Measurements from ENCODE around the gene JAG2. TPM values are rescaled to one million over a fixed set of nuclear protein-coding genes. Genes with fewer than 3 reads are reported as not detected.
A peak's percentile ranks its signal among the peaks of the same experiment; 100 is the strongest.

Gene JAG2
- total RNA-seq, 1 experiment from 2014 or later: 12.2 TPM

DNA sequence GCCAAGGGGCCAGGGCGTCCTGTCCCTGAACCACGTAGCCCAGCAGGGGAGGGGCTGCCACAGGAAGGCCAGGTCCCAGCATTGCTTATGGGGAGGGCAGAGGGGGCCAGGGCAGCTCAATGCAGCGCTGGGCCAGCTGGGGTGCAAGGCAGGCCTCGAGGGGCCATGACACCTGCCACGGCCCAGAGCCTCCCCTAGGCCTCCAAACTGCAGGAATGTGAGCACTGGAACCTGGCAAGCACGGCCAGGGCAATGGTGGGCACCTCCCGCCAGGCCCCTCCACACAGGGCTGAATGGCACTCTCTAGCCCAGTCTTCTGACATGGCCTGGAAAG lies 70.8 kb downstream of the JAG2 start:
- Mint-ChIP-seq H3K27me3 (ENCODE audit: low read depth) (peaks cover 51% of the 10 kb centered on the region), H3K4me3 (no peak overlapping the region), H3K27ac (no peak overlapping the region), H3K9me3 (peaks cover 32% of the 10 kb centered on the region), H3K36me3 (peaks cover 19% of the 10 kb centered on the region), H3K4me1 (peaks cover 6% of the 10 kb centered on the region; the same call in 1 of the 2 replicates)
- ATAC-seq (no peak), DNase-seq (ENCODE audit: low spot score) (no peak)
- ChIA-PET CTCF (no interaction called here), POLR2A (no interaction called here)
- TF ChIP-seq FOXJ3 (CRISPR knock-in tag; IDR thresholded peaks at IDR 0.05; ENCODE audit: borderline replicate concordance) (no peak), HMGA2 (CRISPR knock-in tag; IDR thresholded peaks at IDR 0.05) (no peak)

GRCh38 chr14:105096206-105096875 lies 72.2 kb downstream of the JAG2 start:
- ChIA-PET POLR2A (no interaction called here), CTCF (interaction anchor here (0.6 to 1.2 kb wide), 2 partner anchors 11 to 86 kb away, joined by 3 to 4 read pairs; no protein-coding TSS in a partner anchor)
- no peak for ATAC-seq
- Mint-ChIP-seq H3K27ac (no peak overlapping the region), H3K27me3 (ENCODE audit: low read depth) (peaks cover 54% of the 10 kb centered on the region), H3K36me3 (peaks cover 16% of the 10 kb centered on the region), H3K4me1 (peaks cover 11% of the 10 kb centered on the region; the same call in 1 of the 2 replicates), H3K4me3 (no peak overlapping the region), H3K9me3 (peaks cover 27% of the 10 kb centered on the region)
- no peak for DNase-seq (ENCODE audit: low spot score)
- no peak for TF ChIP-seq CDX4 (CRISPR knock-in tag; IDR thresholded peaks at IDR 0.05; ENCODE audit: borderline replicate concordance)
- TF ChIP-seq NR1H2 (CRISPR knock-in tag; IDR thresholded peaks at IDR 0.05): no peak

- ChIA-PET CTCF (interaction anchor here (1.0 to 1.6 kb wide), 3 partner anchors 50 to 87 kb away, joined by 3 to 5 read pairs (median 3); partner anchors contain the start of gene JAG2), POLR2A (no interaction called here)
- H3K4me3 Mint-ChIP-seq: no peak overlapping the region
- DNase-seq (ENCODE audit: low spot score) (no peak), ATAC-seq (no peak)
- TF ChIP-seq, protein P1, sequence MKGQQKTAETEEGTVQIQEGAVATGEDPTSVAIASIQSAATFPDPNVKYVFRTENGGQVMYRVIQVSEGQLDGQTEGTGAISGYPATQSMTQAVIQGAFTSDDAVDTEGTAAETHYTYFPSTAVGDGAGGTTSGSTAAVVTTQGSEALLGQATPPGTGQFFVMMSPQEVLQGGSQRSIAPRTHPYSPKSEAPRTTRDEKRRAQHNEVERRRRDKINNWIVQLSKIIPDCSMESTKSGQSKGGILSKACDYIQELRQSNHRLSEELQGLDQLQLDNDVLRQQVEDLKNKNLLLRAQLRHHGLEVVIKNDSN (CRISPR knock-in tag; IDR thresholded peaks at IDR 0.05): no peak
- peaks cover 53% of the 10 kb centered on the region for H3K27me3 Mint-ChIP-seq (ENCODE audit: low read depth)
- peaks cover 12% of the 10 kb centered on the region for H3K36me3 Mint-ChIP-seq
- no peak overlapping the region for H3K27ac Mint-ChIP-seq
- peaks cover 21% of the 10 kb centered on the region for H3K9me3 Mint-ChIP-seq
- H3K4me1 Mint-ChIP-seq: peaks cover 14% of the 10 kb centered on the region; the same call in 1 of the 2 replicates
Observed at GRCh38 chr14:105095236-105095805, 73.3 kb downstream of the JAG2 start.

- Mint-ChIP-seq H3K4me3 (peak overlapping the region; percentile 58), H3K27ac (no peak overlapping the region), H3K27me3 (ENCODE audit: low read depth) (peaks cover 49% of the 10 kb centered on the region), H3K36me3 (peaks cover 4% of the 10 kb centered on the region), H3K9me3 (peaks cover 11% of the 10 kb centered on the region), H3K4me1 (peaks cover 14% of the 10 kb centered on the region; the same call in 1 of the 2 replicates)
- ChIA-PET CTCF (interaction anchor here (0.6 to 1.6 kb wide), 19 partner anchors 13 to 377 kb away, joined by 3 to 7 read pairs (median 4); partner anchors contain the start of gene JAG2), POLR2A (no interaction called here)
- no peak for DNase-seq (ENCODE audit: low spot score)
- ATAC-seq: no peak; the same call in 1 of the 2 replicates
- TF ChIP-seq ZNF263 (CRISPR knock-in tag; IDR thresholded peaks at IDR 0.05; ENCODE audit: low read depth): peak; percentile 56; the same call in 1 of the 2 replicates
- TF ChIP-seq, protein P2, sequence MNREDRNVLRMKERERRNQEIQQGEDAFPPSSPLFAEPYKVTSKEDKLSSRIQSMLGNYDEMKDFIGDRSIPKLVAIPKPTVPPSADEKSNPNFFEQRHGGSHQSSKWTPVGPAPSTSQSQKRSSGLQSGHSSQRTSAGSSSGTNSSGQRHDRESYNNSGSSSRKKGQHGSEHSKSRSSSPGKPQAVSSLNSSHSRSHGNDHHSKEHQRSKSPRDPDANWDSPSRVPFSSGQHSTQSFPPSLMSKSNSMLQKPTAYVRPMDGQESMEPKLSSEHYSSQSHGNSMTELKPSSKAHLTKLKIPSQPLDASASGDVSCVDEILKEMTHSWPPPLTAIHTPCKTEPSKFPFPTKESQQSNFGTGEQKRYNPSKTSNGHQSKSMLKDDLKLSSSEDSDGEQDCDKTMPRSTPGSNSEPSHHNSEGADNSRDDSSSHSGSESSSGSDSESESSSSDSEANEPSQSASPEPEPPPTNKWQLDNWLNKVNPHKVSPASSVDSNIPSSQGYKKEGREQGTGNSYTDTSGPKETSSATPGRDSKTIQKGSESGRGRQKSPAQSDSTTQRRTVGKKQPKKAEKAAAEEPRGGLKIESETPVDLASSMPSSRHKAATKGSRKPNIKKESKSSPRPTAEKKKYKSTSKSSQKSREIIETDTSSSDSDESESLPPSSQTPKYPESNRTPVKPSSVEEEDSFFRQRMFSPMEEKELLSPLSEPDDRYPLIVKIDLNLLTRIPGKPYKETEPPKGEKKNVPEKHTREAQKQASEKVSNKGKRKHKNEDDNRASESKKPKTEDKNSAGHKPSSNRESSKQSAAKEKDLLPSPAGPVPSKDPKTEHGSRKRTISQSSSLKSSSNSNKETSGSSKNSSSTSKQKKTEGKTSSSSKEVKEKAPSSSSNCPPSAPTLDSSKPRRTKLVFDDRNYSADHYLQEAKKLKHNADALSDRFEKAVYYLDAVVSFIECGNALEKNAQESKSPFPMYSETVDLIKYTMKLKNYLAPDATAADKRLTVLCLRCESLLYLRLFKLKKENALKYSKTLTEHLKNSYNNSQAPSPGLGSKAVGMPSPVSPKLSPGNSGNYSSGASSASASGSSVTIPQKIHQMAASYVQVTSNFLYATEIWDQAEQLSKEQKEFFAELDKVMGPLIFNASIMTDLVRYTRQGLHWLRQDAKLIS (CRISPR knock-in tag; IDR thresholded peaks at IDR 0.05; ENCODE audit: borderline replicate concordance): no peak
Observed at GRCh38 chr14:105094193-105094907, 74.2 kb downstream of the JAG2 start.

All from WTC11 (cell line).